A549 (cell line): ENCODE measurements around the gene SARS1. TPM values are rescaled to one million over a fixed set of nuclear protein-coding genes. Genes with fewer than 3 reads are reported as not detected.
A peak's percentile ranks its signal among the peaks of the same experiment; 100 is the strongest.

Source experiments
- ATAC-seq, 2 experiments: fragments of 200-7000 bp in 1 of 2; fragments of >200 bp in 1 of 2; cut with Nextera tagmentation in 1 of 2; cut with Tn5 transposase in 1 of 2; 3 replicates each; pipeline versions ENCODE4 v1.8.0 to v1.9.1; 2018 to 2020; ENCODE audit warnings: mild to moderate bottlenecking in 1 of 2, moderate library complexity in 1 of 2
- CTCF ChIA-PET: fragments of 300-600 bp; sonication (Branson Sonifier 250); formaldehyde crosslinking; extraction: SDS; loops from one replicate; lab custom pipeline; 2021; ENCODE audit warnings: antibody characterized with exemption, inconsistent platforms; lab: Yijun Ruan, JAX
- POLR2A ChIA-PET: fragments of 350-600 bp; formaldehyde crosslinking; extraction: SDS; loops from one replicate; lab custom pipeline; 2021; ENCODE audit warnings: antibody characterized with exemption, inconsistent platforms; lab: Yijun Ruan, JAX
- DNase-seq, 2 experiments: peaks; one replicate each; pipeline versions ENCODE4 v3.0.0 to v3.0.0-alpha.2; 2011 to 2016; ENCODE audit warnings: low read depth in 1 of 2, low spot score in 1 of 2
- FAIRE-seq: peaks from 2 replicates; lab custom pipeline; 2011; peaks lifted over from hg19 to GRCh38; lab: Jason Lieb, UNC
- H3K27ac ChIP-seq, 2 experiments: fragments of >200 bp; sonication (Bioruptor Twin); formaldehyde crosslinking; 3 replicates each; pipeline ENCODE4 v1.5.1; 2016 to 2017
- H3K4me1 ChIP-seq: fragments of >200 bp; sonication (Bioruptor Twin); formaldehyde crosslinking; 3 replicates; pipeline ENCODE4 v1.6.1; 2016
- H3K4me2 ChIP-seq: fragments of >200 bp; sonication (Bioruptor Twin); formaldehyde crosslinking; 3 replicates; pipeline ENCODE4 v1.6.1; 2016
- H3K4me3 ChIP-seq: fragments of >200 bp; sonication (Bioruptor Twin); formaldehyde crosslinking; 3 replicates; pipeline ENCODE4 v1.5.1; 2016
- H3K9me3 ChIP-seq: fragments of >200 bp; sonication (Bioruptor Twin); formaldehyde crosslinking; 3 replicates; pipeline ENCODE4 v1.6.1; 2016
- BHLHE40 ChIP-seq: IDR thresholded peaks from 2 replicates; pipeline ENCODE4 v1.6.1; 2012; ENCODE audit warnings: low read depth, low read length, inconsistent platforms
- CBX2 ChIP-seq: fragments of 200-600 bp; sonication (generic); IDR thresholded peaks from 2 replicates; pipeline ENCODE4 v1.6.1; 2016; ENCODE audit warnings: low read depth, mild to moderate bottlenecking, borderline replicate concordance
- CHD2 ChIP-seq: fragments of 150-350 bp; IDR thresholded peaks from 2 replicates; pipeline ENCODE4 v1.6.1; 2014; ENCODE audit warnings: low read length; ENCODE audit not compliant: partially characterized antibody
- CTCF ChIP-seq: fragments of >200 bp; sonication (Bioruptor Twin); formaldehyde crosslinking; IDR thresholded peaks from 3 replicates; pipeline ENCODE4 v1.5.1; 2016
- EHF ChIP-seq: fragments of 250-450 bp; sonication (Bioruptor Pico); IDR thresholded peaks from 2 replicates; pipeline ENCODE4 v1.5.0; 2020; ENCODE audit warnings: mild to moderate bottlenecking
- FOSB ChIP-seq: fragments of 250-450 bp; sonication (Bioruptor Pico); IDR thresholded peaks from 2 replicates; pipeline ENCODE4 v1.5.0; 2020; ENCODE audit warnings: mild to moderate bottlenecking, moderate library complexity
- FOXS1 ChIP-seq: fragments of 250-450 bp; sonication (Bioruptor Pico); IDR thresholded peaks from 2 replicates; pipeline ENCODE4 v1.5.0; 2020; ENCODE audit warnings: mild to moderate bottlenecking, moderate library complexity
- GATA3 ChIP-seq: IDR thresholded peaks from 2 replicates; pipeline ENCODE4 v1.6.1; 2012; ENCODE audit warnings: borderline replicate concordance
- HEYL ChIP-seq: fragments of 250-450 bp; sonication (Bioruptor Pico); IDR thresholded peaks from 2 replicates; pipeline ENCODE4 v1.8.0; 2021; ENCODE audit warnings: mild to moderate bottlenecking, moderate library complexity
- HOXA7 ChIP-seq: fragments of 250-450 bp; sonication (Bioruptor Pico); IDR thresholded peaks from 2 replicates; pipeline ENCODE4 v1.5.0; 2020; ENCODE audit warnings: mild to moderate bottlenecking, moderate library complexity
- HOXB5 ChIP-seq: fragments of 250-450 bp; sonication (Bioruptor Pico); IDR thresholded peaks from 2 replicates; pipeline ENCODE4 v1.5.0; 2020; ENCODE audit warnings: mild to moderate bottlenecking, moderate library complexity
- JUN ChIP-seq, 2 experiments: fragments of >200 bp; sonication (Bioruptor Twin); formaldehyde crosslinking; IDR thresholded peaks; 2 replicates in 1 of 2; 3 replicates in 1 of 2; pipeline ENCODE4 v1.6.1; 2016 to 2017
- MYC ChIP-seq: IDR thresholded peaks from 2 replicates; pipeline ENCODE4 v1.6.1; 2012; ENCODE audit warnings: mild to moderate bottlenecking, inconsistent platforms, low read length, improper control_type of control experiment, borderline replicate concordance
- NPAS2 ChIP-seq: fragments of 250-450 bp; sonication (Bioruptor Pico); IDR thresholded peaks from 2 replicates; pipeline ENCODE4 v1.8.0; 2022; ENCODE audit warnings: mild to moderate bottlenecking, moderate library complexity, borderline replicate concordance
- NR3C1 ChIP-seq: fragments of >200 bp; sonication (Bioruptor Twin); formaldehyde crosslinking; IDR thresholded peaks from 3 replicates; pipeline ENCODE4 v1.6.1; 2017
- PBX3 ChIP-seq: IDR thresholded peaks from 2 replicates; pipeline ENCODE4 v1.6.1; 2012
- POLR2A ChIP-seq: IDR thresholded peaks from 2 replicates; pipeline ENCODE4 v1.6.1; 2012; ENCODE audit warnings: mild to moderate bottlenecking, low read length
- RARB ChIP-seq: fragments of 250-450 bp; sonication (Bioruptor Pico); IDR thresholded peaks from 2 replicates; pipeline ENCODE4 v1.8.0; 2021; ENCODE audit warnings: mild to moderate bottlenecking, moderate library complexity
- RCOR1 ChIP-seq: fragments of 150-350 bp; IDR thresholded peaks from 2 replicates; pipeline ENCODE4 v1.6.1; 2014; ENCODE audit warnings: antibody characterized with exemption, low read length, low read depth
- ZC3H11A ChIP-seq: fragments of 450-650 bp; IDR thresholded peaks from 2 replicates; pipeline ENCODE4 v1.6.1; 2014; ENCODE audit warnings: antibody characterized with exemption, mild to moderate bottlenecking
- WGBS: methylation state at CpG from one replicate; pipeline ENCODE4 v1.1.6; 2017; ENCODE audit errors: missing lambda C conversion rate; 5-methylcytosine and 5-hydroxymethylcytosine counted together
- polyA minus RNA-seq: library from RNA; depleted of rRNA, polyadenylated mRNA; stranded (reverse); fragments of >200 nt; gene quantifications from 2 replicates; pipeline ENCODE4 v1.2.3, GENCODE V29; 2011; rRNA and poly(A)+ RNA removed
- polyA plus RNA-seq, 4 experiments: library from polyadenylated mRNA; depleted of rRNA in 3 of 4; stranded (reverse); fragments of >200 nt; fragmentation: RNase III in 1 of 4; extraction: RNeasy Plus Mini Kit Qiagen cat#74134 plus additional on column Dnase treatment in 1 of 4; gene quantifications; 2 replicates in 3 of 4; 3 replicates in 1 of 4; pipeline ENCODE4 v1.2.3, GENCODE V29; 2011 to 2017
- TF ChIP-seq, protein P1 (sequence below): fragments of 200-600 bp; sonication (generic); IDR thresholded peaks from 2 replicates; pipeline ENCODE4 v1.6.1; 2016; ENCODE audit warnings: antibody characterized with exemption, mild to moderate bottlenecking, moderate library complexity

Gene SARS1, protein sequence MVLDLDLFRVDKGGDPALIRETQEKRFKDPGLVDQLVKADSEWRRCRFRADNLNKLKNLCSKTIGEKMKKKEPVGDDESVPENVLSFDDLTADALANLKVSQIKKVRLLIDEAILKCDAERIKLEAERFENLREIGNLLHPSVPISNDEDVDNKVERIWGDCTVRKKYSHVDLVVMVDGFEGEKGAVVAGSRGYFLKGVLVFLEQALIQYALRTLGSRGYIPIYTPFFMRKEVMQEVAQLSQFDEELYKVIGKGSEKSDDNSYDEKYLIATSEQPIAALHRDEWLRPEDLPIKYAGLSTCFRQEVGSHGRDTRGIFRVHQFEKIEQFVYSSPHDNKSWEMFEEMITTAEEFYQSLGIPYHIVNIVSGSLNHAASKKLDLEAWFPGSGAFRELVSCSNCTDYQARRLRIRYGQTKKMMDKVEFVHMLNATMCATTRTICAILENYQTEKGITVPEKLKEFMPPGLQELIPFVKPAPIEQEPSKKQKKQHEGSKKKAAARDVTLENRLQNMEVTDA
- polyA plus RNA-seq (2011; rRNA removed) = 152 and 158 TPM in 2 replicates
- 70.6 and 73.4 TPM in 2 replicates for polyA plus RNA-seq (2012; cell fraction: cytosol; rRNA removed)
- polyA plus RNA-seq (2012; cell fraction: nucleus; rRNA removed) = 66.8 and 84.3 TPM in 2 replicates
- 98.0 to 106 TPM (median 103 TPM) in 3 replicates for polyA plus RNA-seq (2017; fragmentation: RNase III; extraction: RNeasy Plus Mini Kit Qiagen cat#74134 plus additional on column Dnase treatment)
- polyA minus RNA-seq = 93.4 and 105 TPM in 2 replicates

DNA sequence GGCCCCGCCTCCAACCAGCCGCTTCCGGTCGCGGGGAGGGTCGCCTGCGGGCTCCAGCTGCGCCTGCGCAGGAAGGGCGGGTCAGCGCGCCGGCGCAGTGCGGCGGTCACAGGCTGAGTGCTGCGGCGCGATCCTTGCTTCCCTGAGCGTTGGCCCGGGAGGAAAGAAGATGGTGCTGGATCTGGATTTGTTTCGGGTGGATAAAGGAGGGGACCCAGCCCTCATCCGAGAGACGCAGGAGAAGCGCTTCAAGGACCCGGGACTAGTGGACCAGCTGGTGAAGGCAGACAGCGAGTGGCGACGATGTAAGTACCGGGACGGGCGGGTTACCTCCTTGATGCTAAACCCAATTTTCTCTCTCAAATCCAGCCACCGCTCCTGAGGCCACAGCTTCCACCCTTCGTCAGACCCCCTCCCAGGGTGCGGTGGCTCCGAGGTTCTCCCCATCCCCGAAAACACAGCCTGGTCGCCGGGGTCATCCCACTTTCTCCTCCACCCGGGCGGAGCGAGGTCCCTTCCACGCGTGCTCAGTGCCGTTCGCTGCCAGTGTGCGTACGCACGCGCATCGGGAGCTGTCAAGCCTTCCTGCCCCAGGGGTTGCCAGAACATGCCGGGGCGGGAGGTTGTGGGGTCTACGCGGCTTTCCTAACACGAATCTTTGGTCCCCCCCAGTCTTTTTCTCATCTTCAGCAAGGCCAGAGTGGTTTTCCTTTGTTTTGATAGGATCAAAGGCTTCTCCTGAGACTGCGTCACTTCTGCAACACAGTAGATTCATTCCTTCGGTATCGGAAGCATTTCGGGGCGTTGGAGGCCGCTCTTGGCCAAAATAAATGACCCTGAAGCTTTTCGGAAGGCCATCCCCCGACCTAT, at the start of gene SARS1:
Gene SARS1, plus strand, starts transcription at position 95 of the 870 bp plus-strand sequence. Its CDS starts 75 bp downstream, at position 170.
- FAIRE-seq (no peak), ATAC-seq (peak; percentile 90 to 95), DNase-seq (peak; percentile 79 to 81)
- CTCF ChIA-PET = interaction anchor here (0.7 to 2.0 kb wide), 10 partner anchors 13 to 318 kb away, joined by 3 to 10 read pairs (median 4); a partner anchor contains a TSS
- 2% methylated on average over 33 of the region's 64 CpGs for WGBS
- no peaks in the 10 kb centered on the region for H3K9me3 ChIP-seq
- peak within 1 kb of the TSS; percentile 89 to 96 for H3K27ac ChIP-seq
- H3K4me2 ChIP-seq = peak within 1 kb of the TSS; percentile 99
- TF ChIP-seq FOSB (no peak), HOXB5 (CRISPR knock-in tag) (no peak), ZC3H11A (no peak), JUN (IDR thresholded peaks at IDR 0.05) (peak in 1 of 2 experiments; percentile 61; a peak in 2 of 5 replicates), PBX3 (no peak), RCOR1 (no peak), CBX2 (no peak), HOXA7 (CRISPR knock-in tag) (no peak), GATA3 (no peak), POLR2A (peak; percentile 64), BHLHE40 (no peak), NR3C1 (no peak)
- POLR2A ChIA-PET = interaction anchor here (0.9 to 2.1 kb wide), 5 partner anchors 12 to 114 kb away, joined by 3 to 8 read pairs (median 4); no protein-coding TSS in a partner anchor
- H3K4me3 ChIP-seq = peak within 1 kb of the TSS; percentile 82
- peaks cover 24% of the 10 kb centered on the region for H3K4me1 ChIP-seq

- ChIA-PET CTCF (interaction anchor here (1.5 kb wide), 1 partner anchor 10 kb away, joined by 5 read pairs; no protein-coding TSS in a partner anchor), POLR2A (no interaction called here)
- no peak overlapping the region for H3K27ac ChIP-seq
- TF ChIP-seq CHD2 (no peak), ZC3H11A (no peak), EHF (CRISPR knock-in tag) (no peak), CTCF (no peak), NPAS2 (CRISPR knock-in tag) (no peak), MYC (no peak), FOXS1 (CRISPR knock-in tag) (no peak), HEYL (CRISPR knock-in tag) (no peak), RARB (CRISPR knock-in tag) (no peak), NR3C1 (no peak)
- TF ChIP-seq, protein P1, sequence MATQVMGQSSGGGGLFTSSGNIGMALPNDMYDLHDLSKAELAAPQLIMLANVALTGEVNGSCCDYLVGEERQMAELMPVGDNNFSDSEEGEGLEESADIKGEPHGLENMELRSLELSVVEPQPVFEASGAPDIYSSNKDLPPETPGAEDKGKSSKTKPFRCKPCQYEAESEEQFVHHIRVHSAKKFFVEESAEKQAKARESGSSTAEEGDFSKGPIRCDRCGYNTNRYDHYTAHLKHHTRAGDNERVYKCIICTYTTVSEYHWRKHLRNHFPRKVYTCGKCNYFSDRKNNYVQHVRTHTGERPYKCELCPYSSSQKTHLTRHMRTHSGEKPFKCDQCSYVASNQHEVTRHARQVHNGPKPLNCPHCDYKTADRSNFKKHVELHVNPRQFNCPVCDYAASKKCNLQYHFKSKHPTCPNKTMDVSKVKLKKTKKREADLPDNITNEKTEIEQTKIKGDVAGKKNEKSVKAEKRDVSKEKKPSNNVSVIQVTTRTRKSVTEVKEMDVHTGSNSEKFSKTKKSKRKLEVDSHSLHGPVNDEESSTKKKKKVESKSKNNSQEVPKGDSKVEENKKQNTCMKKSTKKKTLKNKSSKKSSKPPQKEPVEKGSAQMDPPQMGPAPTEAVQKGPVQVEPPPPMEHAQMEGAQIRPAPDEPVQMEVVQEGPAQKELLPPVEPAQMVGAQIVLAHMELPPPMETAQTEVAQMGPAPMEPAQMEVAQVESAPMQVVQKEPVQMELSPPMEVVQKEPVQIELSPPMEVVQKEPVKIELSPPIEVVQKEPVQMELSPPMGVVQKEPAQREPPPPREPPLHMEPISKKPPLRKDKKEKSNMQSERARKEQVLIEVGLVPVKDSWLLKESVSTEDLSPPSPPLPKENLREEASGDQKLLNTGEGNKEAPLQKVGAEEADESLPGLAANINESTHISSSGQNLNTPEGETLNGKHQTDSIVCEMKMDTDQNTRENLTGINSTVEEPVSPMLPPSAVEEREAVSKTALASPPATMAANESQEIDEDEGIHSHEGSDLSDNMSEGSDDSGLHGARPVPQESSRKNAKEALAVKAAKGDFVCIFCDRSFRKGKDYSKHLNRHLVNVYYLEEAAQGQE = no peak
- DNase-seq = no peak
- FAIRE-seq = no peak
- 94% methylated on average over 5 of the region's 8 CpGs for WGBS
- no peak for ATAC-seq
- no peaks in the 10 kb centered on the region for H3K9me3 ChIP-seq
- peaks cover 13% of the 10 kb centered on the region for H3K4me1 ChIP-seq
- H3K4me3 ChIP-seq = no peak overlapping the region
- no peak overlapping the region for H3K4me2 ChIP-seq
Observed at GRCh38 chr1:109164538-109164937, 49.2 kb upstream of the SARS1 start.
